ENCODE measurements around the gene LRRC49. TPM values are rescaled to one million over a fixed set of nuclear protein-coding genes. Genes with fewer than 3 reads are reported as not detected.

The LRRC49 gene
- total and polyA plus RNA-seq, 5 donors = 41.2 to 53.7 (median 48.3) TPM

DNA sequence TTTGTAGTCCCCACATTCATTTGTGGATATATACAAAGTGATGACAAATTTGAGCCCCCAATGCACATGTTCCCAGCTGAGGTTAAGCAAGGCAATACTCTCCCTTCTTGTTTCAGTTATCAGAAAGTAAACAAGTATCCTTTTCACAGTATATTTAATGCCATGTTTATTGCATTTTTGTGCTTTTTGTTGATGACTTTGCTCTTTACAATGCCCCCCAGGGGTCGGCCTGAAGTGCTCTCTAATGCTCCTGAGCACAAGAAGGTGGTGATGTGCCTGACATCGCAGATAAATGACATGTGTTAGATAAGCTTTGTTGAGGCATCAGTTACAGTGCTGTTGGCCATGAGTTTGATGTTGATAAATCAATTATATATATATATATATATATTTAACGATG, 165.0 kb downstream of the LRRC49 start:
- no peak for ATAC-seq
- 88% methylated on average over 3 of the region's 3 CpGs for WGBS
- DNase-seq = no peak
- H3K4me3 ChIP-seq (ENCODE audit: low read length) = no peak overlapping the region
- H3K4me1 ChIP-seq (ENCODE audit: control insufficient read depth, insufficient read depth, low read length) = no peaks in the 10 kb centered on the region
- no peak overlapping the region for H3K27ac ChIP-seq (ENCODE audit: low read length)
- no peaks in the 10 kb centered on the region for H3K27me3 ChIP-seq (ENCODE audit: control insufficient read depth, insufficient read depth)
- no peaks in the 10 kb centered on the region for H3K9me3 ChIP-seq (ENCODE audit: control insufficient read depth, low read length)
- intact Hi-C loops (cut with DNase I) = no loop called here

DNA sequence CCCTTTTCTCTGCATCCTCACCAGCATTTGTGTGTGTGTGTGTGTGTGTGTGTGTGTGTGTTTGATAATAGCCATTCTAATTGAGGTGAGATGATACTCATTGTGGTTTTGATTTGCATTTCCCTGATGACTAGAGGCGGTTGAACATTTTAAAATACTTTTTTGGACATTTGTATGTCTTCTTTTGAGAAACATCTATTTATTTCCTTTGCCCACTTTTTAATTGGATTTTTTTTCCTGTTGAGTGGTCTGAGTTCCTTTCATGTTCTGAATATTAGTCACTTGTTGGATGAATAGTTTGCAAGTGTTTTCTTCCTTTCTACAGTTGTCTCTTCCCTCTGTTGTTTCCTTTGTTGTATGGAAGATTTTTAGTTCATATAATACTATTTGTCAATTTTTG, 168.4 kb downstream of the LRRC49 start:
- WGBS = 87% methylated on average over 1 of the region's 1 CpG
- intact Hi-C loops (cut with DNase I) = loop anchor here in 1 of 4 donors (10.0 kb wide), 1 partner anchor 336 kb away; no protein-coding TSS in a partner anchor
- no peaks in the 10 kb centered on the region for H3K27me3 ChIP-seq (ENCODE audit: control insufficient read depth, insufficient read depth)
- no peak for ATAC-seq
- H3K4me3 ChIP-seq (ENCODE audit: low read length) = no peak overlapping the region
- no peaks in the 10 kb centered on the region for H3K4me1 ChIP-seq (ENCODE audit: control insufficient read depth, insufficient read depth, low read length)
- no peaks in the 10 kb centered on the region for H3K9me3 ChIP-seq (ENCODE audit: control insufficient read depth, low read length)
- no peak for DNase-seq
- H3K27ac ChIP-seq (ENCODE audit: low read length) = no peak overlapping the region

DNA sequence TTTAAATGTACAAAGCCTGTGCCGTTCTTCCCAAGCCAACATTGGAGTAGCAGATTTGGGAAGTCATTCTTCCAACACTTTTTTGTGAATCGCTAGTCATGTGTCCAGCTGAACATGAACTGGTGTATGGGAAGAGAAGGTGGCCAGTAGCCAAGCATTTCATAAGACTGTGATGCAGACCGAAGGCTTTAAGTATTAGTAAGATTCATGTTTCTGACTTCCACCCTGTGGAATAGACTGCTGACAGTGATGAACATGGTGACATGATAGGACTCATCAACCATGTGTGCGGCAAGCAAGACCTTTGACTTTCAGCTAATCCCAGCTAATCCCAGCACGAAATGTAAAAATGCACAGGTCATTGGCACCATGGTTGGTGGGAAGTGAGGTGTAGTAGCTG, 174.4 kb downstream of the LRRC49 start:
- Histone ChIP-seq H3K4me1 (ENCODE audit: control insufficient read depth, insufficient read depth, low read length) (no peaks in the 10 kb centered on the region), H3K27me3 (ENCODE audit: control insufficient read depth, insufficient read depth) (no peaks in the 10 kb centered on the region), H3K9me3 (ENCODE audit: control insufficient read depth, low read length) (no peaks in the 10 kb centered on the region), H3K27ac (ENCODE audit: low read length) (no peak overlapping the region), H3K4me3 (ENCODE audit: low read length) (no peak overlapping the region)
- 74% methylated on average over 5 of the region's 5 CpGs for WGBS
- ATAC-seq (peak; percentile 55 to 56), DNase-seq (peak in 1 of 3 donors; percentile 22)
- intact Hi-C loops (cut with DNase I) = loop anchor here in 1 of 4 donors (10.0 kb wide), 1 partner anchor 342 kb away; no protein-coding TSS in a partner anchor

DNA sequence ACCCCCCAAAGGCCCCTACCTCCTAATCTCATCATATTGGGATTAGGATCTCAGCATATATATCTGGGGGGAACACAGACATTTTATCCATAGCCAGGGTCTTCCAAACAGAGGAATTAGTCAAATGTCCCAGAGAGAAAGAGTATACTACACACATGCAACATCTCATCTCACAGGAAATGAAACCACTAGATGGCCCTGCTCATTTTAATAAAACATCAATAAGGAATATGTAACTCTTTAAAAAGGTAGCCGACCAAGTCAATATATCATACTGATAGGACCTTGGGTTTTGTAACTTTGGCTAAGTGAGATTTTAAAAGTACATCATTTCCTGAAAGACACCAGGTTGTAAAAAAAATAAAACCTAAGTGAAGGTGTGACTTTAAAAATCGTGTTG, 177.1 kb downstream of the LRRC49 start:
- 77% methylated on average over 2 of the region's 2 CpGs for WGBS

DNA sequence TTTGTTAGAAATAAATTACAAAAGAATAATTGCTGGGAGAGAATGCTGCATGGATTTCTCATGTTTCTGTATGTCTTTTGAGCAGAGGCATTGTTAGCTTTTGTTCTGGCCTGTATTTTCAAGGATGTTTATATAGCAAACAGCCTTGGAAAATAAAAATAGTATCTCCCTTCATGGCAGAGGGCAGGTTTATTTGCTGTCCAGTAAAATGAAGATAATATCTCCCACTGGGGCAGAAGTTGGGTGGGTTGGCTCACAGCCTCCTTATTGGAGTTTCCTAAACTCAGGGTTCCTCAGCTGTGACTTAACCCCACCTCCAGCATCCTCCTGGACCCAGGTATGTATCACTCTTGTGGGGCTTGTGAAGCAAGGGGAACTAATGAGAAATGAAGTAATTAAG, 178.9 kb downstream of the LRRC49 start:
- intact Hi-C loops (cut with DNase I) = no loop called here

More for the DNA sequence above, 177.1 kb downstream of the LRRC49 start:
- no peak for DNase-seq
- ATAC-seq = no peak
- intact Hi-C loops (cut with DNase I) = loop anchor here in 1 of 4 donors (10.0 kb wide), 1 partner anchor 345 kb away; no protein-coding TSS in a partner anchor
- no peak overlapping the region for H3K27ac ChIP-seq (ENCODE audit: low read length)
- no peaks in the 10 kb centered on the region for H3K4me1 ChIP-seq (ENCODE audit: control insufficient read depth, insufficient read depth, low read length)
- no peaks in the 10 kb centered on the region for H3K27me3 ChIP-seq (ENCODE audit: control insufficient read depth, insufficient read depth)
- no peaks in the 10 kb centered on the region for H3K9me3 ChIP-seq (ENCODE audit: control insufficient read depth, low read length)
- H3K4me3 ChIP-seq (ENCODE audit: low read length) = no peak overlapping the region

DNA sequence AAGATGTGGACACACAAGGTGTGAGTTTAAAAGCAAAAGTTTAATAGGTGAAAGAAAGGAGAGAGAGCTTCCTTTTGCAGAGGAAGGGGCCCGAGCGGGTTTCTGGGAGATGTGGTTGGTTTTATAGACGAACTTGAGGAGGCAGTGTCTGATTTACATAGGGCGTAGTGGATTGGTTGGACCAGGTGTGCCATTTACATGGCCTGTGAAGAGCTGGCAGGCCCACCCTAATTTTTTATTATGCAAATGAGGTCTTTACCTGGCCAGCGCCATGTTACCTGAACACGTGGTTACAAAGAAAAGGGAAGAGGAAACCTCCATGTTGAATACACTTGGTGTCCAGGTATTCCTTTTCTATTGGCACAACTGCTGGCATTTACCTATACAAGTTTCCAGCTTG, 179.8 kb downstream of the LRRC49 start:
- ATAC-seq = no peak
- WGBS = 91% methylated on average over 6 of the region's 6 CpGs

More for the DNA sequence above, 178.9 kb downstream of the LRRC49 start:
- Histone ChIP-seq H3K9me3 (ENCODE audit: control insufficient read depth, low read length) (no peaks in the 10 kb centered on the region), H3K4me1 (ENCODE audit: control insufficient read depth, insufficient read depth, low read length) (no peaks in the 10 kb centered on the region), H3K4me3 (ENCODE audit: low read length) (no peak overlapping the region), H3K27ac (ENCODE audit: low read length) (no peak overlapping the region), H3K27me3 (ENCODE audit: control insufficient read depth, insufficient read depth) (no peaks in the 10 kb centered on the region)
- ATAC-seq (no peak), DNase-seq (no peak)

DNA sequence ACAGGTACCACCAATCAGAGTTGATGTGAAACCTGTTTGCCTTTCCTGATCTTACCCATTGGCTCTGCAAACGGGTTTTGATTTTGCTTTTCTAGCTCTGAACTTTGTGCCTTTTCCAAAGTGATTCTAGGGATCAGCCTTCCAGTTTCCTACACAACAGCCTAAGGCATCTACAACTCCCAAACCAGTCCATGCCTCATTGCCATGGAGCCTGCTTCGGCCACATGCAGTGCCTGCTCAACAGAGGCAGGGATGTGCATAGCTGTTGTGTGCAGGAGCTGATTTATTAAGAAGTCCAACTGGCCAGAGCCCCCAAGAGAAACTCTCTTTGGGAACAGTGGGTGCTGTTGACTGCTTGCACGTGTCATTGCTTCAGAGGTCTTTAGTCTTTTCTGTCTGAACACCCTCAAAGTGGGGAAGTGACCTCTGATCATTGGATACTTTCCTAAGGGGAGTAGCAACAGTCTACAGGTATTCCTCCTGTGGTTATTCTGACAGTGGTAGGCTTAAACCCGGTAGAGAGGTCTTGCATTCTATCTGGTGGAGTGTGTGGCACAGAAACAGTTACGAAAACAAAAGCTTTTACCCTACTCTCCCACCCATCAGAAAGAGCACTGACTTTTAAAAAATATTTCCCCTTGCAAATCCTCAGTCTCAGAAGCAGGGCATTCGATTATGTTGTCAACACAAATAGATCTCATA, 186.0 kb downstream of the LRRC49 start:
- Histone ChIP-seq H3K27me3 (ENCODE audit: control insufficient read depth, insufficient read depth) (no peaks in the 10 kb centered on the region), H3K4me3 (ENCODE audit: low read length) (no peak overlapping the region), H3K4me1 (ENCODE audit: control insufficient read depth, insufficient read depth, low read length) (no peaks in the 10 kb centered on the region), H3K27ac (ENCODE audit: low read length) (no peak overlapping the region), H3K9me3 (ENCODE audit: control insufficient read depth, low read length) (no peaks in the 10 kb centered on the region)
- intact Hi-C loops (cut with DNase I) = no loop called here
- DNase-seq = no peak
- ATAC-seq = no peak
- 74% methylated on average over 6 of the region's 6 CpGs for WGBS

More for the DNA sequence above, 179.8 kb downstream of the LRRC49 start:
- H3K27ac ChIP-seq (ENCODE audit: low read length) = no peak overlapping the region
- H3K4me3 ChIP-seq (ENCODE audit: low read length) = no peak overlapping the region
- H3K9me3 ChIP-seq (ENCODE audit: control insufficient read depth, low read length) = no peaks in the 10 kb centered on the region
- intact Hi-C loops (cut with DNase I) = no loop called here
- DNase-seq = no peak
- no peaks in the 10 kb centered on the region for H3K27me3 ChIP-seq (ENCODE audit: control insufficient read depth, insufficient read depth)
- no peaks in the 10 kb centered on the region for H3K4me1 ChIP-seq (ENCODE audit: control insufficient read depth, insufficient read depth, low read length)

DNA sequence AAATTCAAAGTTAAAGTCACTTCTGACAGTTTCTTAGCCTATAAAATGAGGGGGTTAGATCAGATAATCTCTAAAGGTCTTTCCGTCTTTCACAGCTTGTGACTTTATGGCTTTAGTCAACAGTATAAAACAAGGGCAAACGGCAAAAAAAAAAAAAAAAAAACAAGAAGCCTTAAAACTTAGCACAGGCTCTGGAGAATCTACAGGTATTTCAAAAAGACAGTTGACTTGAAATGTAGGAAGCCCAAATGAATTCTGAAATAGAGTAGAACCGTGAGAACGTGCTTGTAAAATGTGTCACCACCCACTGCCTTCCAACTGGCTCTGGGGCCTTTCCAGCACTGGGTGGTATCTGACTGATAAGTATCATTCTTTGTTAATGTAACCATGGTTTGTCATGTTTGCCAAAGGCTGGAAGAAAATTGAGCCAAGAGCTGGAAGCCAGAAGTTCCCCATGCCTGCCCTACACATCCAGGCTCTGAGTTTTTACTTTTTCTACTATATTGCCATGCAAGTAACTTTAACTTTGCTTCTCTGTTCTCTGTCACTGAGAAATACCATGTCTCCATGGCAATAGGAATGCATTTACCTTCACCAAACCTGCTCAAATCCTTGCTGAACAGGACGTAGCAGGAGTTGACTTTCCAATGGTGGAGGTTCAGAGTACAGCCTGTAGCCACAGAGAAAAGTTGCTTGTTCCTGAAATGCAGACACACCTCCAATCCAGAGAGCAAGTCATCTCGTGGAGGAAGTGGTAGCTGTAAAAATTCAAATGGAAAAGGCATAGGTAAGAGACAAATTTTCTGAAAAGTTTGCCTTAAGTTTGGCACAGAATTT, 186.8 kb downstream of the LRRC49 start:
- ATAC-seq (peak; percentile 38 to 53), DNase-seq (peak; percentile 33 to 75 (median 55))
- 40% methylated on average over 6 of the region's 6 CpGs for WGBS
- intact Hi-C loops (cut with DNase I) = no loop called here
- Histone ChIP-seq H3K4me3 (ENCODE audit: low read length) (no peak overlapping the region), H3K27me3 (ENCODE audit: control insufficient read depth, insufficient read depth) (no peaks in the 10 kb centered on the region), H3K9me3 (ENCODE audit: control insufficient read depth, low read length) (no peaks in the 10 kb centered on the region), H3K27ac (ENCODE audit: low read length) (no peak overlapping the region), H3K4me1 (ENCODE audit: control insufficient read depth, insufficient read depth, low read length) (no peaks in the 10 kb centered on the region)

DNA sequence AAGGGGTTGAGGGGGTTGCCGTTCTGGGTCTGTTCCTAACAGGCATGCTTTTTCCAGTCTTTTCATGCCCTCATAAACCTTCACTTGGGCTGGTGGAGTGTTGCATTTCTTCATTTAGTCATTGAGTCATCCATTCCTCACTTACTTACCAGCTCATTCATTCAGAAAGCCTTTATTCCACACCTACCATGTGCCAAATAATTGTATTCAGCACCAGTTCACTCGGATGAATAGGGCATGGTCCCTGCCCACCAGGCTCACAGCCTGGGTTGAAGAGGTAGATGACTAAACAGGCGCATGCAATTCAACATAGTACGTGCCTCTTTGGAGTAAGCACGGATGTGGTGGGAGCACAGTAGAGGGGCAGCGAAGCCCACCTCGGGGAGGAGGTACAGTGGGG, 187.5 kb downstream of the LRRC49 start:
- 87% methylated on average over 7 of the region's 7 CpGs for WGBS
- Histone ChIP-seq H3K9me3 (ENCODE audit: control insufficient read depth, low read length) (no peaks in the 10 kb centered on the region), H3K4me3 (ENCODE audit: low read length) (no peak overlapping the region), H3K27ac (ENCODE audit: low read length) (no peak overlapping the region), H3K4me1 (ENCODE audit: control insufficient read depth, insufficient read depth, low read length) (no peaks in the 10 kb centered on the region), H3K27me3 (ENCODE audit: control insufficient read depth, insufficient read depth) (no peaks in the 10 kb centered on the region)
- no peak for DNase-seq
- intact Hi-C loops (cut with DNase I) = no loop called here
- no peak for ATAC-seq

DNA sequence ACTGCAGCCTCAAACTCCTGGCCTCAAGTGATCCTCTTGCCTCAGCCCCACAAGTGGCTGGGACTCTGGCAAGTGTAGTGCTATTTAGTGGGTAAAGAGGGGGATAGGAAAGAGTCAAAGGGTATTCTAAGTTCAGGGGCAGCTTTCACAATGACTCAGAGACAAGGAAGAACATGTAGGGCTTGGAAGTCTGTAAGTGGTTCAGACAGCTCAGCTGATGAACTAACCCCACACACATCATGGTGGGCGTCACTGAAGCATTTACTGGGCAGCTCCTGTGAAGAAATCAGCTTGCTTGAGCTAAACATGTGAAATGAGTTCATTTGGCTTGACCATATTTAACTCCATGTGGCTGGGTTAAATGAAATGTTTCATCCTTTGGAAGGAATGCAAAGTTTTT, 188.1 kb downstream of the LRRC49 start:
- intact Hi-C loops (cut with DNase I) = no loop called here
- DNase-seq = no peak
- Histone ChIP-seq H3K4me3 (ENCODE audit: low read length) (no peak overlapping the region), H3K4me1 (ENCODE audit: control insufficient read depth, insufficient read depth, low read length) (no peaks in the 10 kb centered on the region), H3K27me3 (ENCODE audit: control insufficient read depth, insufficient read depth) (no peaks in the 10 kb centered on the region), H3K27ac (ENCODE audit: low read length) (no peak overlapping the region), H3K9me3 (ENCODE audit: control insufficient read depth, low read length) (no peaks in the 10 kb centered on the region)
- ATAC-seq = no peak
- 57% methylated on average over 1 of the region's 1 CpG for WGBS

DNA sequence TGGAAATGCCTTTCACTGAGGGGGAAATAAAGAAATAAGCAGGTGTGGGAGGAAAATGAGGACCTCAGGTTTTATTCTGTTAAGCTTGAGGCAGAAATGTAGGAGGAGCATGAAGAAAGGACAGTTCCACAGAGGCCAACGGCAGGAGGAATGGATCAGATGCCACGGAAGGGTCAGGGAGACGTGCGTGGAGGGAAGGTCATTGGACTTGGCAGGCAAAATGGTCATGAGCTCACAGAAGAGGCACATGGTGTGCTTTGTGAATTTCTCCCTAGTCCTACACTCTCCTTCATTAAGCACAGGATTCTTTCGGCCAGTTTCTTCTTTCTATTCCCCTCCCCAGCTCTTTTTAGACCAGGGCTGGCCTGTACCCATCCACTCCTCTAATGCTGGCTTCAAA, 190.2 kb downstream of the LRRC49 start:
- H3K27me3 ChIP-seq (ENCODE audit: control insufficient read depth, insufficient read depth) = no peaks in the 10 kb centered on the region
- intact Hi-C loops (cut with DNase I) = no loop called here
- ATAC-seq (peak; percentile 59 to 66), DNase-seq (peak; percentile 32 to 64 (median 45))
- H3K27ac ChIP-seq (ENCODE audit: low read length) = no peak overlapping the region
- H3K9me3 ChIP-seq (ENCODE audit: control insufficient read depth, low read length) = no peaks in the 10 kb centered on the region
- 41% methylated on average over 5 of the region's 5 CpGs for WGBS
- H3K4me1 ChIP-seq (ENCODE audit: control insufficient read depth, insufficient read depth, low read length) = no peaks in the 10 kb centered on the region
- H3K4me3 ChIP-seq (ENCODE audit: low read length) = no peak overlapping the region
